ENCODE results near the gene ROR2. TPM values are rescaled to one million over a fixed set of nuclear protein-coding genes. Genes with fewer than 3 reads are reported as not detected.

ROR2 gene
- total and polyA plus RNA-seq, 4 donors, result 0.13 to 0.84 (median 0.52) TPM

DNA sequence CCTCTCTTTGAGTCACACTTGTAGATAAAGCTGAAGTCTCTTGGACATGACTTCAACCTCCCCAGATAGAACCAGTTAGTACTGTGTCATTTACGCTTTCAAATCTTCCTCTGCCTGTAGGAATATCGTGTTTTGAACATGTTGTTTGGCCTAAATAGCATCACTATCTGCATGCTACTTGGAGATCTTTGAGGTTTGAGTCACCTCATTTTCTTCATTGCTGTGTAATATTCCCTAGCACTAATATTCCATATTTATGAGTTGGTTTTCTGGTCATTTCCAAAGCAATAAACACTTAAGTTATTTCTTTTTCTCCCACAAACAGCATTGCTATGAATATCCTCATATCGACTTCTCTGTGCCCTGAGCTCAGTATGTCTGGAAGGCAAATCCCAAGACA lies 100.3 kb downstream of the ROR2 start:
- no peak for TF ChIP-seq ZBTB33 (IDR thresholded peaks at IDR 0.05)
- no peak for TF ChIP-seq TAF1 (conservative IDR thresholded peaks at IDR 0.05)
- TF ChIP-seq, protein P1, sequence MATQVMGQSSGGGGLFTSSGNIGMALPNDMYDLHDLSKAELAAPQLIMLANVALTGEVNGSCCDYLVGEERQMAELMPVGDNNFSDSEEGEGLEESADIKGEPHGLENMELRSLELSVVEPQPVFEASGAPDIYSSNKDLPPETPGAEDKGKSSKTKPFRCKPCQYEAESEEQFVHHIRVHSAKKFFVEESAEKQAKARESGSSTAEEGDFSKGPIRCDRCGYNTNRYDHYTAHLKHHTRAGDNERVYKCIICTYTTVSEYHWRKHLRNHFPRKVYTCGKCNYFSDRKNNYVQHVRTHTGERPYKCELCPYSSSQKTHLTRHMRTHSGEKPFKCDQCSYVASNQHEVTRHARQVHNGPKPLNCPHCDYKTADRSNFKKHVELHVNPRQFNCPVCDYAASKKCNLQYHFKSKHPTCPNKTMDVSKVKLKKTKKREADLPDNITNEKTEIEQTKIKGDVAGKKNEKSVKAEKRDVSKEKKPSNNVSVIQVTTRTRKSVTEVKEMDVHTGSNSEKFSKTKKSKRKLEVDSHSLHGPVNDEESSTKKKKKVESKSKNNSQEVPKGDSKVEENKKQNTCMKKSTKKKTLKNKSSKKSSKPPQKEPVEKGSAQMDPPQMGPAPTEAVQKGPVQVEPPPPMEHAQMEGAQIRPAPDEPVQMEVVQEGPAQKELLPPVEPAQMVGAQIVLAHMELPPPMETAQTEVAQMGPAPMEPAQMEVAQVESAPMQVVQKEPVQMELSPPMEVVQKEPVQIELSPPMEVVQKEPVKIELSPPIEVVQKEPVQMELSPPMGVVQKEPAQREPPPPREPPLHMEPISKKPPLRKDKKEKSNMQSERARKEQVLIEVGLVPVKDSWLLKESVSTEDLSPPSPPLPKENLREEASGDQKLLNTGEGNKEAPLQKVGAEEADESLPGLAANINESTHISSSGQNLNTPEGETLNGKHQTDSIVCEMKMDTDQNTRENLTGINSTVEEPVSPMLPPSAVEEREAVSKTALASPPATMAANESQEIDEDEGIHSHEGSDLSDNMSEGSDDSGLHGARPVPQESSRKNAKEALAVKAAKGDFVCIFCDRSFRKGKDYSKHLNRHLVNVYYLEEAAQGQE (IDR thresholded peaks at IDR 0.05), result no peak
- TF ChIP-seq FOXA1 (IDR thresholded peaks at IDR 0.05), result no peak
- no peak for TF ChIP-seq SP1 (IDR thresholded peaks at IDR 0.05)
- TF ChIP-seq YY1 (IDR thresholded peaks at IDR 0.05), result no peak
- TF ChIP-seq GABPA (IDR thresholded peaks at IDR 0.05 in 1 of 2, conservative IDR thresholded peaks at IDR 0.05 in 1 of 2), result no peak
- TF ChIP-seq FOXA2 (IDR thresholded peaks at IDR 0.05), result no peak
- no peak for TF ChIP-seq EGR1 (IDR thresholded peaks at IDR 0.05; ENCODE audit: low read depth in 2 of 2)
- no peak for TF ChIP-seq ATF3 (IDR thresholded peaks at IDR 0.05)
- no peak for TF ChIP-seq CTCF (IDR thresholded peaks at IDR 0.05; ENCODE audit: low read depth, low read length, missing input control)
- no peak for TF ChIP-seq RXRA (IDR thresholded peaks at IDR 0.05)
- no peak for TF ChIP-seq JUND (IDR thresholded peaks at IDR 0.05)
- TF ChIP-seq NR2F2 (IDR thresholded peaks at IDR 0.05), result no peak
- TF ChIP-seq, protein P2, sequence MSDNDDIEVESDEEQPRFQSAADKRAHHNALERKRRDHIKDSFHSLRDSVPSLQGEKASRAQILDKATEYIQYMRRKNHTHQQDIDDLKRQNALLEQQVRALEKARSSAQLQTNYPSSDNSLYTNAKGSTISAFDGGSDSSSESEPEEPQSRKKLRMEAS (IDR thresholded peaks at IDR 0.05), result no peak
- no peak for TF ChIP-seq HNF4A (conservative IDR thresholded peaks at IDR 0.05)
- no peak for TF ChIP-seq RAD21 (IDR thresholded peaks at IDR 0.05)
- no peak for TF ChIP-seq HNF4G (IDR thresholded peaks at IDR 0.05)
- peaks cover 0 to 3% (median 0%) of the 10 kb centered on the region in 4 donors for H3K27me3 ChIP-seq (ENCODE audit: control insufficient read depth in 4 of 4, insufficient read depth in 4 of 4, low read length in 3 of 4)
- no peak for DNase-seq (ENCODE audit: low spot score)
- H3K4me3 ChIP-seq (ENCODE audit: low read depth in 1 of 3, low read length in 3 of 3), result no peak overlapping the region
- 88% methylated on average over 3 of the region's 3 CpGs for WGBS
- H3K9me3 ChIP-seq (ENCODE audit: control insufficient read depth in 4 of 4, low read length in 3 of 4), result no peaks in the 10 kb centered on the region
- H3K27ac ChIP-seq (ENCODE audit: low read depth in 1 of 2, low read length in 2 of 2), result no peak overlapping the region
- H3K36me3 ChIP-seq (ENCODE audit: control insufficient read depth in 4 of 4, insufficient read depth in 3 of 4, low read depth in 1 of 4, low read length in 3 of 4), result no peaks in the 10 kb centered on the region
- no peaks in the 10 kb centered on the region for H3K4me1 ChIP-seq (ENCODE audit: control insufficient read depth in 4 of 4, insufficient read depth in 4 of 4, low read length in 3 of 4)
- no peak overlapping the region for H3K9ac ChIP-seq (ENCODE audit: low read depth in 1 of 2, low read length in 2 of 2)

Measured in liver (tissue), 9 donors.